Keratinocyte (primary cell): Measurements from ENCODE around the gene NELL1. TPM values are rescaled to one million over a fixed set of nuclear protein-coding genes. Genes with fewer than 3 reads are reported as not detected.

Experiments used
- DNase-seq: peaks from one replicate; pipeline ENCODE4 v3.0.0-alpha.2; 2011; ENCODE audit warnings: low read depth, missing footprints, low spot score
- FAIRE-seq: peaks from 2 replicates; lab custom pipeline; 2011; peaks lifted over from hg19 to GRCh38; lab: Jason Lieb, UNC
- H2AFZ ChIP-seq: 2 replicates; pipeline ENCODE4 v1.6.0; 2012; ENCODE audit warnings: low read length, control low read depth, inconsistent platforms; ENCODE audit not compliant: control insufficient read depth
- H3K27ac ChIP-seq: 2 replicates; pipeline ENCODE4 v1.5.1; 2011; ENCODE audit warnings: low read length; ENCODE audit not compliant: control insufficient read depth, insufficient read depth
- H3K27me3 ChIP-seq: 3 replicates; pipeline ENCODE4 v1.6.0; 2011; ENCODE audit warnings: low read length; ENCODE audit not compliant: control insufficient read depth, insufficient read depth; ENCODE audit errors: extremely low read depth
- H3K36me3 ChIP-seq, 2 experiments: 2 replicates in 1 of 2; 3 replicates in 1 of 2; pipeline ENCODE4 v1.5.1; 2011; ENCODE audit warnings: low read length in 2 of 2, mild to moderate bottlenecking in 1 of 2; ENCODE audit not compliant: control insufficient read depth in 2 of 2, insufficient read depth in 2 of 2; ENCODE audit errors: extremely low read depth in 1 of 2
- H3K4me1 ChIP-seq: 3 replicates; pipeline ENCODE4 v1.5.1; 2011; ENCODE audit warnings: low read length; ENCODE audit not compliant: control insufficient read depth, insufficient read depth; ENCODE audit errors: extremely low read depth
- H3K4me2 ChIP-seq: 3 replicates; pipeline ENCODE4 v1.6.0; 2011; ENCODE audit warnings: low read depth, low read length; ENCODE audit not compliant: control insufficient read depth, insufficient read depth; ENCODE audit errors: extremely low read depth
- H3K4me3 ChIP-seq, 3 experiments: fragments of 200-600 bp in 1 of 3; sonication (generic) in 1 of 3; 2 replicates in 2 of 3; 3 replicates in 1 of 3; pipeline ENCODE4 v1.5.1; 2011 to 2016; ENCODE audit warnings: low read length in 3 of 3, mild to moderate bottlenecking in 3 of 3, control low read depth in 2 of 3, inconsistent platforms in 1 of 3, low read depth in 1 of 3, mixed read lengths in 1 of 3, mixed run types in 1 of 3, moderate library complexity in 1 of 3; ENCODE audit not compliant: control insufficient read depth in 2 of 3, insufficient read depth in 2 of 3; ENCODE audit errors: extremely low read depth in 1 of 3
- H3K79me2 ChIP-seq: 2 replicates; pipeline ENCODE4 v1.6.0; 2012; ENCODE audit warnings: low read length; ENCODE audit not compliant: control insufficient read depth, insufficient read depth
- H3K9ac ChIP-seq: 3 replicates; pipeline ENCODE4 v1.6.0; 2011; ENCODE audit warnings: low read length; ENCODE audit not compliant: control insufficient read depth, insufficient read depth; ENCODE audit errors: extremely low read depth
- H3K9me1 ChIP-seq: 3 replicates; pipeline ENCODE4 v1.6.0; 2011; ENCODE audit warnings: low read length; ENCODE audit not compliant: control insufficient read depth, insufficient read depth; ENCODE audit errors: extremely low read depth
- H3K9me3 ChIP-seq: 2 replicates; pipeline ENCODE4 v1.5.1; 2012; ENCODE audit warnings: low read depth, low read length; ENCODE audit not compliant: control insufficient read depth
- H4K20me1 ChIP-seq: 3 replicates; pipeline ENCODE4 v1.6.0; 2011; ENCODE audit warnings: low read length; ENCODE audit not compliant: control insufficient read depth, insufficient read depth; ENCODE audit errors: extremely low read depth
- EZH2 ChIP-seq: IDR thresholded peaks from one replicate; pipeline ENCODE4 v1.6.1; 2012; ENCODE audit warnings: inconsistent platforms, mild to moderate bottlenecking, low read length, moderate library complexity
- dilution Hi-C: fragments of 300-500 bp; cut with MboI; formaldehyde crosslinking; loops from one replicate; pipeline ENCODE4 v1.7.0; 2020; ENCODE audit warnings: low sequenced_read_pairs; ENCODE audit not compliant: extremely low pct_ligation_motif_present
- polyA plus RNA-seq, 5 experiments: library from polyadenylated mRNA; depleted of rRNA in 3 of 5; stranded (reverse) in 3 of 5; stranded (forward) in 1 of 5; unstranded in 1 of 5; fragments of >200 nt; gene quantifications; 1 replicate in 1 of 5; 2 replicates in 3 of 5; 3 replicates in 1 of 5; pipeline versions ENCODE4 v1.2.1 to v1.2.3, GENCODE V29; 2011 to 2012; ENCODE audit warnings: missing spikeins in 2 of 5, low read depth in 1 of 5, low replicate concordance in 1 of 5
- TF ChIP-seq, protein P1 (sequence below), 3 experiments: IDR thresholded peaks in 1 of 3; conservative IDR thresholded peaks in 1 of 3; optimal IDR thresholded peaks in 1 of 3; 2 replicates in 2 of 3; 3 replicates in 1 of 3; pipeline versions ENCODE3 to v1.5.1; 2011; ENCODE audit warnings: low read length in 3 of 3, mild to moderate bottlenecking in 3 of 3, moderate library complexity in 2 of 3, control low read depth in 1 of 3, inconsistent platforms in 1 of 3; ENCODE audit not compliant: insufficient read depth in 2 of 3; ENCODE audit errors: extremely low read depth in 1 of 3

Gene NELL1
- polyA plus RNA-seq, 1 donor (not counting 4 experiments of a cell fraction or from before 2014, with no cell fraction given) = not detected

DNA sequence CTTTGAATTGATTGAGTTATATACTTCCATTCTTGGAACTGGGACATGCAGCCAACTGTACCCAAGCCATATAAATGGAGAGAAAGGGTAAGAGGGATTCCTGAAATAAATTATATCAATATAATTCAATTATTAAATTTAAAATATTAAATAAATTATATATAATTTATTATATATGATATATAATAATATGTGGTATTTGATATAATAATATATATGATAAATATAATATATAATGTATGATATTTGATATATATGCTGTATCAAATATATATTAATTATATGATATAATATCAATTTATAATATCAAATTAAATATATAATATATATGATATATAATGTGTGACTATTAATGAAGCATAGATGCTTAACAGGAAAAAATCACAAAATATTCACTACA, 677.0 kb downstream of the NELL1 start:
- Histone ChIP-seq H3K4me3 (no peak overlapping the region), H3K9me1 (no peaks in the 10 kb centered on the region), H4K20me1 (no peaks in the 10 kb centered on the region), H2AFZ (no peak overlapping the region), H3K79me2 (no peaks in the 10 kb centered on the region), H3K36me3 (no peaks in the 10 kb centered on the region), H3K27ac (no peak overlapping the region), H3K9ac (no peak overlapping the region), H3K9me3 (no peaks in the 10 kb centered on the region), H3K4me1 (no peaks in the 10 kb centered on the region), H3K27me3 (no peaks in the 10 kb centered on the region), H3K4me2 (no peak overlapping the region)
- dilution Hi-C loops = no loop called here
- TF ChIP-seq EZH2 = no peak
- TF ChIP-seq, protein P1, sequence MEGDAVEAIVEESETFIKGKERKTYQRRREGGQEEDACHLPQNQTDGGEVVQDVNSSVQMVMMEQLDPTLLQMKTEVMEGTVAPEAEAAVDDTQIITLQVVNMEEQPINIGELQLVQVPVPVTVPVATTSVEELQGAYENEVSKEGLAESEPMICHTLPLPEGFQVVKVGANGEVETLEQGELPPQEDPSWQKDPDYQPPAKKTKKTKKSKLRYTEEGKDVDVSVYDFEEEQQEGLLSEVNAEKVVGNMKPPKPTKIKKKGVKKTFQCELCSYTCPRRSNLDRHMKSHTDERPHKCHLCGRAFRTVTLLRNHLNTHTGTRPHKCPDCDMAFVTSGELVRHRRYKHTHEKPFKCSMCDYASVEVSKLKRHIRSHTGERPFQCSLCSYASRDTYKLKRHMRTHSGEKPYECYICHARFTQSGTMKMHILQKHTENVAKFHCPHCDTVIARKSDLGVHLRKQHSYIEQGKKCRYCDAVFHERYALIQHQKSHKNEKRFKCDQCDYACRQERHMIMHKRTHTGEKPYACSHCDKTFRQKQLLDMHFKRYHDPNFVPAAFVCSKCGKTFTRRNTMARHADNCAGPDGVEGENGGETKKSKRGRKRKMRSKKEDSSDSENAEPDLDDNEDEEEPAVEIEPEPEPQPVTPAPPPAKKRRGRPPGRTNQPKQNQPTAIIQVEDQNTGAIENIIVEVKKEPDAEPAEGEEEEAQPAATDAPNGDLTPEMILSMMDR (optimal IDR thresholded peaks at IDR 0.05 in 1 of 3, IDR thresholded peaks at IDR 0.05 in 1 of 3, conservative IDR thresholded peaks at IDR 0.05 in 1 of 3; ENCODE audit: extremely low read depth in 1 of 3, insufficient read depth in 2 of 3, low read length in 3 of 3) = no peak
- FAIRE-seq = no peak
- DNase-seq = no peak

DNA sequence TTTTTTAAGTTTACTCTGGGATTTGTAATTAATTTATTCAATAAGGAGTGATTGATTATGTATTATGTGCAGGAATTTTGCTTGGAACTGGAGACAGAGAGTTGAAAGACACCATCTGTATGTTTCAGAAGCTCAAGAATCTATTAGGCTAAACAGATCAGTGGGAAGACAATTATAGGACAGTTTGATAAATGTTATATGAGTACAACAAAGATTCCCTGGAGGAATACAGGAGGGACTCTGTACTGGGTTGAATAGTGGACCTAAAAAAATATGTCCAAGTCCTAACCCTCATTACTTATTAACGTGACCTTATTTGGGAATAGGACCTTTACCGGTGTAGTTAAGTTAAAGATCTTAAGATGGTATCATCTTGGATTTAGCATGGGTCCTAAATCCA, 681.2 kb downstream of the NELL1 start:
- H3K79me2 ChIP-seq = no peaks in the 10 kb centered on the region
- H3K4me2 ChIP-seq = no peak overlapping the region
- no peaks in the 10 kb centered on the region for H3K4me1 ChIP-seq
- no peaks in the 10 kb centered on the region for H3K9me3 ChIP-seq
- no peak for DNase-seq
- H4K20me1 ChIP-seq = no peaks in the 10 kb centered on the region
- H3K9me1 ChIP-seq = no peaks in the 10 kb centered on the region
- no peak for FAIRE-seq
- no peak for TF ChIP-seq EZH2
- TF ChIP-seq, protein P1 (optimal IDR thresholded peaks at IDR 0.05 in 1 of 3, IDR thresholded peaks at IDR 0.05 in 1 of 3, conservative IDR thresholded peaks at IDR 0.05 in 1 of 3; ENCODE audit: extremely low read depth in 1 of 3, insufficient read depth in 2 of 3, low read length in 3 of 3) = no peak
- H3K9ac ChIP-seq = no peak overlapping the region
- H3K4me3 ChIP-seq = no peak overlapping the region
- H3K27ac ChIP-seq = no peak overlapping the region
- H3K27me3 ChIP-seq = no peaks in the 10 kb centered on the region
- dilution Hi-C loops = no loop called here
- no peak overlapping the region for H2AFZ ChIP-seq
- no peaks in the 10 kb centered on the region for H3K36me3 ChIP-seq
